K562 (cell line): ENCODE data around the gene SLC39A11. TPM values are rescaled to one million over a fixed set of nuclear protein-coding genes. Genes with fewer than 3 reads are reported as not detected.

Source experiments
- CEBPZ ChIP-seq: fragments of 150-350 bp; IDR thresholded peaks from 2 replicates; pipeline ENCODE4 v1.6.1; 2014; ENCODE audit warnings: low read depth, mild to moderate bottlenecking, low read length, borderline replicate concordance
- CXXC5 ChIP-seq: fragments of 250-450 bp; sonication (Bioruptor Pico); IDR thresholded peaks from 2 replicates; pipeline ENCODE4 v1.8.0; 2022; ENCODE audit warnings: inconsistent platforms, mild to moderate bottlenecking, moderate library complexity
- PHF8 ChIP-seq: fragments of 200-600 bp; sonication (generic); IDR thresholded peaks from 2 replicates; pipeline ENCODE4 v1.6.1; 2012; ENCODE audit warnings: mixed run types, mild to moderate bottlenecking, inconsistent platforms, low read length, moderate library complexity, borderline replicate concordance
- PPARD ChIP-seq: fragments of 250-450 bp; sonication (Bioruptor Pico); IDR thresholded peaks from 2 replicates; pipeline ENCODE4 v1.8.0; 2022; ENCODE audit warnings: inconsistent platforms, mild to moderate bottlenecking, moderate library complexity
- SMAD3 ChIP-seq: fragments of 450-650 bp; formaldehyde crosslinking; conservative IDR thresholded peaks from 2 replicates; pipeline ENCODE4 v1.4.0; 2020; ENCODE audit warnings: mild to moderate bottlenecking
- SOX6 ChIP-seq: fragments of 450-650 bp; IDR thresholded peaks from 2 replicates; pipeline ENCODE4 v1.6.1; 2014; ENCODE audit warnings: mild to moderate bottlenecking
- TAF9B ChIP-seq: fragments of 450-650 bp; IDR thresholded peaks from 2 replicates; pipeline ENCODE4 v1.6.1; 2018; ENCODE audit warnings: mild to moderate bottlenecking; ENCODE audit not compliant: partially characterized antibody
- ZBTB40 ChIP-seq, 2 experiments: fragments of 450-650 bp in 1 of 2; sonication (generic) in 1 of 2; formaldehyde crosslinking in 1 of 2; IDR thresholded peaks; 2 replicates each; pipeline versions ENCODE4 v1.7.1 to v1.9.0; 2016 to 2022; ENCODE audit warnings: inconsistent platforms in 1 of 2, mild to moderate bottlenecking in 1 of 2, missing genetic modification reagents in 1 of 2
- ZEB2 ChIP-seq: fragments of 450-650 bp; IDR thresholded peaks from 2 replicates; pipeline ENCODE4 v1.6.1; 2016
- polyA plus RNA-seq, 8 experiments: library from polyadenylated mRNA; depleted of rRNA in 4 of 8; stranded (reverse) in 5 of 8; unstranded in 3 of 8; fragments of >200 nt; fragmentation: Nextera tagmentation in 2 of 8; fragmentation: Illumina TruSeq in 1 of 8; extraction: Ambion mirVana in 2 of 8; extraction: Trizol in 1 of 8; gene quantifications; 2 replicates each; pipeline versions ENCODE4 v1.2.1 to v1.2.3, GENCODE V29; 2011 to 2014; ENCODE audit warnings: inconsistent platforms in 1 of 8, missing spikeins in 1 of 8
- total RNA-seq, 7 experiments: library from RNA; depleted of rRNA in 6 of 7; stranded (reverse); fragments of >200 nt in 6 of 7; fragmentation: Illumina TruSeq in 2 of 7; extraction: Trizol in 2 of 7; gene quantifications; 2 replicates each; pipeline versions ENCODE4 v1.2.1 to v1.2.3, GENCODE V29; 2011 to 2021; ENCODE audit warnings: low replicate concordance in 1 of 7

SLC39A11 gene
- total and polyA plus RNA-seq, 9 of the 15 experiments (the other 6 are each of a cell fraction or from before 2014, with no cell fraction given) = 10.5 to 26.4 (median 13.4) TPM

GRCh38 chr17:72878975-72879660 lies 213.4 kb downstream of the SLC39A11 start (continued):
- TF ChIP-seq CEBPZ (no peak), SOX6 (no peak), CXXC5 (CRISPR knock-in tag) (no peak), ZEB2 (no peak), SMAD3 (CRISPR knock-in tag) (no peak), PHF8 (no peak), TAF9B (no peak), PPARD (no peak), ZBTB40 (IDR thresholded peaks at IDR 0.05) (no peak), ZBTB40 (CRISPR knock-in tag; IDR thresholded peaks at IDR 0.05) (no peak)
